ENCODE data around the gene RGP1. TPM values are rescaled to one million over a fixed set of nuclear protein-coding genes. Genes with fewer than 3 reads are reported as not detected.

Gene RGP1
- total RNA-seq, 6 experiments from 2014 or later = 9.5 to 13.0 (median 11.4) TPM

DNA sequence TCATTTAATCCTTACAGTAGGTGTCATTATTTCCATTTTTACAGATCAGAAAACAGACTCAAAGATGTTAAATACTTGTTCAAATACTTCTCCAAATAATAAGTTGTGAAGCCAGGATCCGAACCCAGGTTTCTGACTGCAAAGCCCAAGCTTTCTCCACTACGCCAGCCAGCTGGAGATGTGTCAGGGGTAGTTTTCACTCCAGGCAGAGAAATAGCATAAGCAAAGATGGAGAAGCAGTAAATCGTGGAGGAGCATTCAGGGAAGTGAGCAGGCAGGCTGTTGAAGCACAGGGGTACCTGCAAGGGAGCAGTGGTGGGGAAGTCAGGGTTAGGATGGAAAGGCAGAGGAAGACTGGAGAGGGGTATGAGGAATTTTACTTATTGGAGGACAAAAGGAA lies 20.0 kb upstream of the RGP1 start:
- Histone ChIP-seq H3K36me3 (peaks cover 0 to 22% (median 20%) of the 10 kb centered on the region in 4 donors), H3K27ac (peak overlapping the region in 2 of 3 donors; percentile 98 to 100), H3K27me3 (no peaks in the 10 kb centered on the region), H3K9me3 (no peaks in the 10 kb centered on the region), H3K4me3 (peak overlapping the region; percentile 21 to 85 (median 70)), H3K4me1 (peaks cover 0 to 60% (median 23%) of the 10 kb centered on the region in 4 donors)
- 59% methylated on average over 3 of the region's 3 CpGs for WGBS (ENCODE audit: insufficient coverage, low coverage, low lambda C conversion rate, missing lambda C conversion rate)
- intact Hi-C loops (cut with DNase I) = loop anchor here (5.0 to 10.0 kb wide), 2 partner anchors 64 to 67 kb away; partner anchors contain the start of gene ARHGEF39 (in 1 of the 2)
- TF ChIP-seq, protein P1, sequence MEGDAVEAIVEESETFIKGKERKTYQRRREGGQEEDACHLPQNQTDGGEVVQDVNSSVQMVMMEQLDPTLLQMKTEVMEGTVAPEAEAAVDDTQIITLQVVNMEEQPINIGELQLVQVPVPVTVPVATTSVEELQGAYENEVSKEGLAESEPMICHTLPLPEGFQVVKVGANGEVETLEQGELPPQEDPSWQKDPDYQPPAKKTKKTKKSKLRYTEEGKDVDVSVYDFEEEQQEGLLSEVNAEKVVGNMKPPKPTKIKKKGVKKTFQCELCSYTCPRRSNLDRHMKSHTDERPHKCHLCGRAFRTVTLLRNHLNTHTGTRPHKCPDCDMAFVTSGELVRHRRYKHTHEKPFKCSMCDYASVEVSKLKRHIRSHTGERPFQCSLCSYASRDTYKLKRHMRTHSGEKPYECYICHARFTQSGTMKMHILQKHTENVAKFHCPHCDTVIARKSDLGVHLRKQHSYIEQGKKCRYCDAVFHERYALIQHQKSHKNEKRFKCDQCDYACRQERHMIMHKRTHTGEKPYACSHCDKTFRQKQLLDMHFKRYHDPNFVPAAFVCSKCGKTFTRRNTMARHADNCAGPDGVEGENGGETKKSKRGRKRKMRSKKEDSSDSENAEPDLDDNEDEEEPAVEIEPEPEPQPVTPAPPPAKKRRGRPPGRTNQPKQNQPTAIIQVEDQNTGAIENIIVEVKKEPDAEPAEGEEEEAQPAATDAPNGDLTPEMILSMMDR (IDR thresholded peaks at IDR 0.05) = no peak
- no peak for TF ChIP-seq POLR2A (IDR thresholded peaks at IDR 0.05)
- DNase-seq (no peak), ATAC-seq (no peak)

DNA sequence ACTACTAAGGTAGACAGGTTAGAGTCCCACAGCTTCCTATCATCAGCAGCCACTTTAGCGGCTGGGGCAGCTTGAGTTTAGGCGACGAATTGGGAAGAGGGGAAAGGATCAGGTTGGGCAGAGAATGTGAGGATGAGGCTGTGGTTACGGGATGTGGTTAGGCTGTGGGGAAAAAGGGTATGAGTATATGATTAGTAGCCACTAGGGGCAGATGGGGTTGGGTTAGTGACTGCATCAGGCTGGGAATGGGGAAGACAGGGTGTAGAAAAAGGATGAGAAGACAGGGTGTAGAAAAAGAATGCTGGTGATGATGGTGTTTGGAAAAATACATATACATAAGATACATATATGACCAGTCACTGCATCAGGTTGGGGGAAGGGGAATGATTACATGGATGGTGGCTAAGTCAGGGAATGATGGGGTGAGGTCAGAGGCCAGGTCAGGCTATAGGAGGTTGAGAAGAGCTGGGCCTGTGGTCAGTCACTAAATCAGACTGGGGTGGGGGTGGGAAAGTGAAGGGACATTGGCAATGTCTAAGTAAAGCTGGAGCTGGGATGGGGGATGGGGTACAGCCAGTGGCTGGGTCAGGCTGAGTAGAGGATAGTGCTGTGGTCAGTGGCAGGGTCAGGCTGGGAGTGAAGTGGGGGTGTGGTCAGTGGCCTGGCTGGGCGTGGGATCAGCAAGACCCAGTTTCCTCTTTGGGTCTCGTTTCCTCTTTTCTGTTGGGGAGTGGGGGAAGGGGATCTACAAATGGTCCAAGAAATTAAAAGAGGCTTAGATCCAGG lies 19.2 kb upstream of the RGP1 start:
- Histone ChIP-seq H3K4me3 (peak overlapping the region; percentile 21 to 85 (median 70)), H3K27me3 (no peaks in the 10 kb centered on the region), H3K9me3 (no peaks in the 10 kb centered on the region), H3K27ac (peak overlapping the region; percentile 97 to 100 (median 98)), H3K4me1 (peaks cover 0 to 65% (median 23%) of the 10 kb centered on the region in 4 donors), H3K36me3 (peaks cover 0 to 15% (median 13%) of the 10 kb centered on the region in 4 donors)
- DNase-seq (peak; percentile 73 to 80 (median 73)), ATAC-seq (peak in 3 of 4 donors; percentile 2 to 9 (median 8))
- no peak for TF ChIP-seq POLR2A (IDR thresholded peaks at IDR 0.05)
- TF ChIP-seq, protein P1 (IDR thresholded peaks at IDR 0.05) = peak; percentile 31 to 39 (median 36)
- 29% methylated on average over 6 of the region's 6 CpGs for WGBS (ENCODE audit: insufficient coverage, low coverage, low lambda C conversion rate, missing lambda C conversion rate)
- intact Hi-C loops (cut with DNase I) = loop anchor here (5.0 to 10.0 kb wide), 2 partner anchors 65 to 68 kb away; partner anchors contain the start of gene ARHGEF39 (in 1 of the 2)

DNA sequence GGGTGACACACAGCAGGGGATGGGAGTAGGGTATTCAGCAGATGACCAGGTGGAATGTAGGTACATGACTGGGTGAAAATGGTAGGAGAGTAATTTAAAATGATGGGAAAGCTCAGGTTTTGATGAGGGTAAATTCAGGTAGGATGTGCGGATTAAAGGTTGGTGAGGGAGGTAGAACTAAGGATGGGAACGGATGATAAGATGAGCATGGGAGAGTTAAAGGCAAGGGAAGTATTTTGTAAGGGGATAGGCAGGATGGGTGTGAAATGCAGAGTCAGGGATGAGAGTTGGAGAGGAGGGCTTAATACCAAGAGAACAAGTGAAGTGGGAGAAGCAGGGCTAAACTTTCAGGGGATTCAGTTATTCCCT lies 18.6 kb upstream of the RGP1 start:
- no peaks in the 10 kb centered on the region for H3K27me3 ChIP-seq
- ATAC-seq (no peak), DNase-seq (no peak)
- peak overlapping the region; percentile 97 to 100 (median 98) for H3K27ac ChIP-seq
- TF ChIP-seq, protein P1 (IDR thresholded peaks at IDR 0.05) = no peak
- TF ChIP-seq POLR2A (IDR thresholded peaks at IDR 0.05) = no peak
- no peaks in the 10 kb centered on the region for H3K9me3 ChIP-seq
- 81% methylated on average over 2 of the region's 2 CpGs for WGBS (ENCODE audit: insufficient coverage, low coverage, low lambda C conversion rate, missing lambda C conversion rate)
- peaks cover 0 to 65% (median 23%) of the 10 kb centered on the region in 4 donors for H3K4me1 ChIP-seq
- intact Hi-C loops (cut with DNase I) = no loop called here
- peaks cover 0 to 15% (median 13%) of the 10 kb centered on the region in 4 donors for H3K36me3 ChIP-seq
- peak overlapping the region; percentile 70 to 85 (median 71) for H3K4me3 ChIP-seq

DNA sequence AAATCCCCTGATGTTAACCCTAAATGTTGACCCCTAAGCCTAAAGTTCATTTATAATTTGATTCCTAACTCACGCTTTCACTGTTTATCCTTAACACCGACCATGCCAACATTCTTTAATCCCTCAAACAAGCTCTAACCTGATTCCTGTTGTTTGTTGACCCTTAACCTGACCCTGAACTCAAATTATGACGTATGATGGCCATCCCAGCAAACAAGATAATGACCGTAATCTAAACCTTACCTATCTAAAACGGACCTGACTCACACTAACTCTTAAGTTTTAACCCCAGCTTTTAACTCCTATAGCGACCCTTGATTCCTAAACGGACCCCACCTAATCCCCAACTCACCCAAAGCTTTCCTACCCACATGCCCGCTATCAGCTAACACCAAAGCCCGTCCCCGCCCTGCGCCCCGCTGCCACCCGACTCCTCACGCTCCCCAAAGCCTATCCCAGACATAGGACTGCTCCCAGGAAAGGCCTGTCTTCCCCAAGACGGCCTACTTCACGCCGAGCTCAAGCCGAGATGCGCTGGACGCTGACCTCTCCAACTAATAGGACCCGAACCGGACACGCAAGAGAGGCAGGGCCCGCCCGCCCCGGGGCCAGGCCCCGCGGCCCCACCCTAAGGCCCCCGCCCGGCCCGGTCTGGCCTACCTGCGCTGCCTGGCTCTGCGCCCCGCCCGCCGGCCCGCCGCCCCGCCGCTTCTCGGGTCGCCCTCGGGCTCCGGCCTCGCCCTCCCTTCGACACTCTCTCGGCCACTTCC lies 17.5 kb upstream of the RGP1 start:
- intact Hi-C loops (cut with DNase I) = no loop called here
- peak overlapping the region; percentile 70 to 85 (median 71) for H3K4me3 ChIP-seq

More for the DNA sequence above, 17.5 kb upstream of the RGP1 start:
- Histone ChIP-seq H3K36me3 (peaks cover 0 to 19% (median 12%) of the 10 kb centered on the region in 4 donors), H3K27ac (peak overlapping the region; percentile 97 to 100 (median 98)), H3K4me1 (peaks cover 0 to 61% (median 23%) of the 10 kb centered on the region in 4 donors), H3K9me3 (no peaks in the 10 kb centered on the region), H3K27me3 (no peaks in the 10 kb centered on the region)
- no peak for TF ChIP-seq POLR2A (IDR thresholded peaks at IDR 0.05)
- TF ChIP-seq, protein P1 (IDR thresholded peaks at IDR 0.05) = no peak
- ATAC-seq (peak in 3 of 4 donors; percentile 7 to 20 (median 15)), DNase-seq (no peak)
- 0% methylated on average over 17 of the region's 47 CpGs for WGBS (ENCODE audit: insufficient coverage, low coverage, low lambda C conversion rate, missing lambda C conversion rate)
